HG02938 (cell line): ENCODE measurements around the gene SLC25A26.

Source experiments
- ATAC-seq: cut with Tn5 transposase; IDR thresholded peaks from one replicate; pipeline ENCODE4 v1.9.1; 2021; ENCODE audit warnings: mild to moderate bottlenecking, moderate library complexity; ENCODE audit not compliant: unreplicated experiment

SLC25A26 gene

GRCh38 chr3:66427352-66427751 lies 206.6 kb downstream of the SLC25A26 start:
- no peak for ATAC-seq

- ATAC-seq, result no peak
Observed at GRCh38 chr3:66427951-66428474, 207.2 kb downstream of the SLC25A26 start.
